Measurements from ENCODE around the gene GUCD1. TPM values are rescaled to one million over a fixed set of nuclear protein-coding genes. Genes with fewer than 3 reads are reported as not detected.
A peak's percentile ranks its signal among the peaks of the same experiment; 100 is the strongest.
"Not testable (repeated sequence)": the region's sequence is repeated elsewhere in the genome, so short reads cannot be mapped to it uniquely, and the experiment has no call there.

The GUCD1 gene
- total RNA-seq, 2 experiments from 2014 or later: 109 to 124 TPM

GRCh38 chr22:24535348-24535747 lies 19.6 kb downstream of the GUCD1 start:
- no peaks in the 10 kb centered on the region for H3K4me1 Mint-ChIP-seq
- no peak overlapping the region for H3K27ac Mint-ChIP-seq
- intact Hi-C loops (cut with DNase I, micrococcal nuclease): no loop called here
- ChIA-PET CTCF (no interaction called here), POLR2A (no interaction called here)
- no peak overlapping the region for H3K4me3 Mint-ChIP-seq
- no peaks in the 10 kb centered on the region for H3K27me3 Mint-ChIP-seq
- no peaks in the 10 kb centered on the region for H3K9me3 Mint-ChIP-seq (ENCODE audit: low read depth)
- no peak for DNase-seq
- H3K36me3 Mint-ChIP-seq (ENCODE audit: low read depth): peaks cover 5% of the 10 kb centered on the region
- ATAC-seq: no peak

GRCh38 chr22:24532075-24532474 lies 22.9 kb downstream of the GUCD1 start:
- intact Hi-C loops (cut with DNase I, micrococcal nuclease): no loop called here
- Mint-ChIP-seq H3K4me1 (no peaks in the 10 kb centered on the region), H3K4me3 (no peak overlapping the region), H3K27me3 (no peaks in the 10 kb centered on the region), H3K36me3 (ENCODE audit: low read depth) (no peaks in the 10 kb centered on the region), H3K9me3 (ENCODE audit: low read depth) (no peaks in the 10 kb centered on the region), H3K27ac (no peak overlapping the region)
- ChIA-PET CTCF (no interaction called here), POLR2A (no interaction called here)
- ATAC-seq (no peak), DNase-seq (no peak)

DNA sequence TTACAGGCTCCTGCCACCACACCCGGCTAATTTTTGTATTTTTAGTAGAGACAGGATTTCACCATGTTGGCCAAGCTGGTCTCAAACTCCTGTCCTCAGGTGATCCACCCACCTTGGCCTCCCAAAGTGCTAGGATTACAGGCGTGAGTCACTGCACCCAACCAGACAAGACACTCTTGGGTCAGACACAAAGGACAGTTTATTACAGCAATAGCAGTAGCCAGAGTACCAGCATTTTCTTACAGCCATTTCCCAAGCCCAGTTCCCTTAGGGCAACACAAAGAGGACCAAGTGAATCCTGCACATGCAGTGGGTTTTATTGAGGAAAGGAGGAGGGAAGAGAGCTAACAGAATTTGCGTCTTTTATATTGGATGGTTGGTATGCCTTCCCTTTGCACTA lies 24.0 kb downstream of the GUCD1 start:
- H3K27ac Mint-ChIP-seq; H3K9me3 Mint-ChIP-seq (ENCODE audit: low read depth); H3K36me3 Mint-ChIP-seq (ENCODE audit: low read depth); H3K27me3 Mint-ChIP-seq; H3K4me1 Mint-ChIP-seq; H3K4me3 Mint-ChIP-seq; ATAC-seq; intact Hi-C loops (cut with DNase I, micrococcal nuclease); DNase-seq: not testable (repeated sequence)
- POLR2A ChIA-PET: interaction anchor here (0.7 kb wide), 1 partner anchor 30 kb away, joined by 3 read pairs; no protein-coding TSS in a partner anchor
- CTCF ChIA-PET: interaction anchor here (0.9 to 1.6 kb wide), 3 partner anchors 23 to 210 kb away, joined by 3 read pairs; no protein-coding TSS in a partner anchor

DNA sequence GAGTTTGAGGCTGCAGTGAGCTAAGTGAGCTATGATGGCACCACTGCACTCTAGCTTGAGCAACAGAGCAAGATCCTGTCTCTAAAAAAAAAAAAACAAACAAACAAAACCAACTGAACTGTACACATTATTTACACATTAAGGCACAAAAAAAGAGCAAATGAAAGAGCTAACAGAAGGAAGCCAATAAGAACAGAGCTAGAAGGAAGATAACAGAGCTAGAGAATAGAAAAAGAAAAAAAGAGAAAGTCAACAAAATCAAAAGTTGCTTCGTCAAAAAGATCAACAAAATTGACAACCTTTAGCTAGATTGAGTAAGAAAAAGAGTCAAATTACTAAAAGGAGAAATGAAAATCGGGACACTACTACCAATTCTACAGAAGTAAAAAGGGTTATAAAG lies 25.0 kb downstream of the GUCD1 start:
- Mint-ChIP-seq H3K9me3 (ENCODE audit: low read depth) (no peaks in the 10 kb centered on the region), H3K36me3 (ENCODE audit: low read depth) (no peaks in the 10 kb centered on the region), H3K4me3 (no peak overlapping the region), H3K27ac (no peak overlapping the region), H3K4me1 (peaks cover 5% of the 10 kb centered on the region), H3K27me3 (no peaks in the 10 kb centered on the region)
- ChIA-PET POLR2A (interaction anchor here (0.7 kb wide), 1 partner anchor 23 kb away, joined by 4 read pairs; no protein-coding TSS in a partner anchor), CTCF (interaction anchor here (0.8 to 1.6 kb wide), 7 partner anchors 12 to 209 kb away, joined by 3 to 4 read pairs (median 3); partner anchors contain the start of gene ADORA2A)
- intact Hi-C loops (cut with DNase I, micrococcal nuclease): loop anchor here (5.0 to 10.0 kb wide), 3 partner anchors 258 to 345 kb away; partner anchors contain the start of genes SPECC1L (in 1 of the 2) and SUSD2 (in 1 of the 2)
- DNase-seq (no peak), ATAC-seq (no peak)

GRCh38 chr22:24526191-24526590 lies 28.7 kb downstream of the GUCD1 start:
- ATAC-seq (no peak), DNase-seq (no peak)
- H3K4me3 Mint-ChIP-seq: no peak overlapping the region
- H3K27ac Mint-ChIP-seq: no peak overlapping the region
- ChIA-PET CTCF (interaction anchor here (0.7 to 2.4 kb wide), 16 partner anchors 11 to 337 kb away, joined by 3 to 10 read pairs (median 3); no protein-coding TSS in a partner anchor), POLR2A (no interaction called here)
- intact Hi-C loops (cut with DNase I, micrococcal nuclease): loop anchor here (5.0 to 10.0 kb wide), 3 partner anchors 254 to 341 kb away; partner anchors contain the start of genes SPECC1L (in 1 of the 2) and SUSD2 (in 1 of the 2)
- H3K9me3 Mint-ChIP-seq (ENCODE audit: low read depth): no peaks in the 10 kb centered on the region
- peaks cover 8% of the 10 kb centered on the region for H3K4me1 Mint-ChIP-seq
- no peaks in the 10 kb centered on the region for H3K36me3 Mint-ChIP-seq (ENCODE audit: low read depth)
- no peaks in the 10 kb centered on the region for H3K27me3 Mint-ChIP-seq

DNA sequence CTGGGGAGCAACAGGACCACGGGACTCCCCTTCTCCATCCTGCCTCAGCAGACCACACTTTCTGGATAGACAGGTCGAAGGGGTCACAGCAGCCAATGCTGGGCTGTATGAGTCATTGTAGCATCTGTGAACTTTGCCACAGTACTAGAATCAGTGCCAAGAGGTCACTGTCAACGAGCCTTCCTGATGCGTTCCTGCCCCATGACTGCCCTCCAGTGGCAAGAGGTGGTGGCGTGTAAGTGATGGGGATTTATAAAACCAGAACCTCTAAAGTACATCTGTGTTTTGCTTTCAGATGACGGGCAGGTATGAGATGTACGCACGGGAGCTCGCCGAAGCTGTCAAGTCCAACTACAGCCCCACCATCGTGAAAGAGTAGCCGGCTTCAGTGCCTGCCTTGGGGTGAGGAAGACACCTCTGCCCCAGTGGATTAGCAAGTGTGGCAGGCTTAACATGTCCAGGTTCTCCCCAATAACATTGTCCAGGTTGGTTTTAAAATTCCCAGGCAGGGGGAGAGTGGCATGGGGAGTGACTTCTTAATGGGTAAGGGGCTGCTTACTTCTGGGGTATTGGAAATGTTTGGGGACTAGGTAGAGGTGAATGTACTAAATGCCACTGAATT lies 29.4 kb downstream of the GUCD1 start:
- Mint-ChIP-seq H3K36me3 (ENCODE audit: low read depth) (no peaks in the 10 kb centered on the region), H3K9me3 (ENCODE audit: low read depth) (no peaks in the 10 kb centered on the region), H3K27ac (no peak overlapping the region), H3K4me1 (peaks cover 8% of the 10 kb centered on the region), H3K27me3 (no peaks in the 10 kb centered on the region), H3K4me3 (no peak overlapping the region)
- peak; percentile 90 for DNase-seq
- CTCF ChIA-PET: interaction anchor here (0.7 to 2.4 kb wide), 15 partner anchors 11 to 336 kb away, joined by 3 to 10 read pairs (median 3); no protein-coding TSS in a partner anchor
- ATAC-seq: peak; percentile 92
- intact Hi-C loops (cut with DNase I, micrococcal nuclease): loop anchor here (1.0 to 10.0 kb wide), 8 partner anchors 30 to 341 kb away; partner anchors contain the start of genes GUCD1 (in 1 of the 2), SNRPD3 (in 1 of the 2), SPECC1L (in 1 of the 2) and SUSD2 (in 1 of the 2)
- POLR2A ChIA-PET: no interaction called here

GRCh38 chr22:24523873-24524272 lies 31.1 kb downstream of the GUCD1 start:
- DNase-seq (no peak), ATAC-seq (no peak)
- Mint-ChIP-seq H3K27ac (no peak overlapping the region), H3K4me1 (peaks cover 8% of the 10 kb centered on the region), H3K36me3 (ENCODE audit: low read depth) (no peaks in the 10 kb centered on the region), H3K4me3 (no peak overlapping the region), H3K9me3 (ENCODE audit: low read depth) (no peaks in the 10 kb centered on the region), H3K27me3 (no peaks in the 10 kb centered on the region)
- ChIA-PET POLR2A (no interaction called here), CTCF (interaction anchor here (0.7 to 2.1 kb wide), 4 partner anchors 98 to 388 kb away, joined by 3 to 7 read pairs (median 3); no protein-coding TSS in a partner anchor)
- intact Hi-C loops (cut with DNase I, micrococcal nuclease): loop anchor here in 1 of 2 experiments (2.0 to 10.0 kb wide), 2 partner anchors 103 to 339 kb away; partner anchors contain the start of gene SUSD2

DNA sequence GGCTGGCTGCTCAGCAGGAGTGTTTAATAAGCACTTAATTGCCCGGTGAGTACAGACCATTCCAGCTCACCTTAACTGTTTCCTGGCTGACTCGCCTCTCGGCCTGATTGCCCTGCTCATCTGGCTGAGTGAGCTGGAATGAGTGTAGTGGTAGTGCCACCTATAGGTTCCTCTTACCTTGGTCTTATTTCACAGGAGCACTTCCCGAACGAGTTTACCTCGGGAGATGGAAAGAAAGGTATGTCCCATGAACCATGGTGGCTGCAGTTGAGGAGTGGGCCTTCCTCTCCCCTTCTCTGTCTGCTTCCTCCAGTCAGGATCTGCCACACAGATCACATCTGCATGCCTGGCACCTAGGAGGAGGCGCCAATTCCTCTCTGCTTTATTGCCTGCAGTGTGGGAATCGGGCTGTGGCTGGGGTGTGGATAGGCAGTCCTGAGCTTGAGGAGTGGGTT lies 33.1 kb downstream of the GUCD1 start:
- H3K4me1 Mint-ChIP-seq: peaks cover 8% of the 10 kb centered on the region
- H3K27me3 Mint-ChIP-seq: no peaks in the 10 kb centered on the region
- CTCF ChIA-PET: interaction anchor here (0.6 to 2.1 kb wide), 10 partner anchors 25 to 295 kb away, joined by 3 to 12 read pairs (median 4); partner anchors contain the start of gene ADORA2A
- no peaks in the 10 kb centered on the region for H3K9me3 Mint-ChIP-seq (ENCODE audit: low read depth)
- no peak overlapping the region for H3K27ac Mint-ChIP-seq
- DNase-seq: peak; percentile 73
- no peaks in the 10 kb centered on the region for H3K36me3 Mint-ChIP-seq (ENCODE audit: low read depth)
- POLR2A ChIA-PET: no interaction called here
- intact Hi-C loops (cut with DNase I, micrococcal nuclease): loop anchor here (1.0 to 10.0 kb wide), 4 partner anchors 99 to 337 kb away; partner anchors contain the start of gene SUSD2 (in 1 of the 2)
- H3K4me3 Mint-ChIP-seq: no peak overlapping the region
- peak; percentile 84 for ATAC-seq

DNA sequence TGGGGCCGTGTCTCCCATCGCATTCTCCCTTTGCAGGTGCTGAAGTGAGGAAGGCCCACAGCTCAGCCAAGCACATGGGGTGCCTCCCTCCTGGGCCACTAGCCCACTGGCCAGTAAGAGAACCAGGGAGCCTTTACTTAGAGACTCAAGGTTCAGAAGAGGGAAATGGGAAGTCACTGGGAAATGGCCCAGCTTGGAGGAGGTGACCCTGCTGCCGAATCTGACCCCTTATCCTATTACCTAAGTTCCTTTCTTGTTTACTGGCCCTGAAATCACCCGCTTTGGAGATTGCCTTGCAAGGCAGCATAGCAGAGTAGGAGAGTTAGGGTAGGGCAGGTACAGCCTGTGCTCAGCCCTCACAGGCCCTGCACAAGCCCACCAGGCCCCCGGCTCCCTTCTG lies 35.4 kb downstream of the GUCD1 start:
- H3K9me3 Mint-ChIP-seq (ENCODE audit: low read depth): no peaks in the 10 kb centered on the region
- no peaks in the 10 kb centered on the region for H3K36me3 Mint-ChIP-seq (ENCODE audit: low read depth)
- intact Hi-C loops (cut with DNase I, micrococcal nuclease): no loop called here
- peaks cover 2% of the 10 kb centered on the region for H3K4me1 Mint-ChIP-seq
- no peaks in the 10 kb centered on the region for H3K27me3 Mint-ChIP-seq
- ATAC-seq: no peak
- no peak overlapping the region for H3K27ac Mint-ChIP-seq
- no peak overlapping the region for H3K4me3 Mint-ChIP-seq
- ChIA-PET POLR2A (no interaction called here), CTCF (no interaction called here)
- no peak for DNase-seq

DNA sequence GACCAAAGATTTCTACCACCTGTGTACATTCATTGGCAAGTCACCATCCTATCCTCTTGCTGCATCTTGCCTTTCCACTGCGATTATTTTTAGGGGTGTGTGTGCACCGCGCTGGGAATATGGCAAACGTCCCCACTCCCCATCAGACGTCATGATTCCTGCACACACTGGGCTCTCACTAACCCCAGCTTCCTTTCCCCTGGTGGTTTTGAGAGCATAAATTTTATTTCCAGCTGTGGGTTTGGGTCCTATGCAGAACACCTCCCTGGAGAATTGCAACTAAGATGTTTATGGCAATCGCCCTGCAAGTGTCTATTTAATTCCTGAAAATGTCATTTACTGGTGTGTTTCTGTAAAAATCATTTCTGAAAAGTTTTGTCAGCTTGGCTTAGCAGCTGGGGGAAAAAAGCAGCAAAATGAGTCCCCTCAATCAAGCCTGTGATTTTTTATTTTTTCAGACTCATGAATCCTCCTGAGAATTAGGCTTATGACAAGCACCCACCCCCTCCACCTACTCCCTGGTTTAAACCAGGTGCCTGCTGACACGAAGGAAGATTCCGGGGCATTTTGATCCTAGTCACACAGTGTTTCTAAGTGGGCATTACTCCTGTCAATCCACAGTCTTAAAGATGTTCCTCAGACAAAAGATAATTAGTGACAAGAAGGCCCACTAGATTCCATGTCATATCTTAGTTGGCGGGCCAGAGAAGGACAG lies 36.0 kb downstream of the GUCD1 start:
- Mint-ChIP-seq H3K27me3 (no peaks in the 10 kb centered on the region), H3K36me3 (ENCODE audit: low read depth) (no peaks in the 10 kb centered on the region), H3K9me3 (ENCODE audit: low read depth) (no peaks in the 10 kb centered on the region), H3K4me3 (no peak overlapping the region), H3K27ac (no peak overlapping the region), H3K4me1 (peaks cover 2% of the 10 kb centered on the region)
- ChIA-PET CTCF (interaction anchor here (0.7 to 1.2 kb wide), 3 partner anchors 16 to 97 kb away, joined by 3 read pairs; no protein-coding TSS in a partner anchor), POLR2A (no interaction called here)
- intact Hi-C loops (cut with DNase I, micrococcal nuclease): no loop called here
- DNase-seq (no peak), ATAC-seq (no peak)

DNA sequence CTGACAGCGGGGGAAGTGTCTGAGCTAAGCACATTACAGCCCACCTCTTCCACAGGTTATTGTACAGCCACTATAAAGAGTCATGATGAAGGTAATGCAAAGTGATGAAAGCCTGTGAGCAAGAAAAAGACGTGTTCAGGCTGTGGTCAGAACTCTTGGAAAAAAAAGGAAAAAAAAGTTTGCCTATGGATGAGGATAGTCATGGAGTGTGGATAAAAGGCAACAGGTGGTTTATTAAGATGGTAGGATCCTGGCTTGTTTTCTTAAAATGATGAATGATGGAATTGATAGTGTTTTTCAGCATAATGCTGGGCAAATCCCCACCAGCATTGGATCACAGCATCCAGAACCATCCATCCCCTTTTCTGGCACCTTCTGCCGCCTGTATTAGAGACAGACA lies 36.7 kb downstream of the GUCD1 start:
- no peaks in the 10 kb centered on the region for H3K9me3 Mint-ChIP-seq (ENCODE audit: low read depth)
- H3K36me3 Mint-ChIP-seq (ENCODE audit: low read depth): no peaks in the 10 kb centered on the region
- peaks cover 2% of the 10 kb centered on the region for H3K4me1 Mint-ChIP-seq
- DNase-seq: no peak
- intact Hi-C loops (cut with DNase I, micrococcal nuclease): no loop called here
- CTCF ChIA-PET: interaction anchor here (0.6 to 1.2 kb wide), 4 partner anchors 12 to 97 kb away, joined by 3 to 4 read pairs (median 3); no protein-coding TSS in a partner anchor
- POLR2A ChIA-PET: interaction anchor here (0.7 kb wide), 1 partner anchor 19 kb away, joined by 3 read pairs; no protein-coding TSS in a partner anchor
- no peak overlapping the region for H3K4me3 Mint-ChIP-seq
- H3K27me3 Mint-ChIP-seq: no peaks in the 10 kb centered on the region
- ATAC-seq: no peak
- no peak overlapping the region for H3K27ac Mint-ChIP-seq

Data from activated CD4-positive, alpha-beta T cell treated with anti-CD3 and anti-CD28 coated beads for 36 hours (primary cell).